ENCODE measurements around the gene IQSEC1. TPM values are rescaled to one million over a fixed set of nuclear protein-coding genes. Genes with fewer than 3 reads are reported as not detected.

The IQSEC1 gene
- polyA plus RNA-seq, 1 donor (not counting 4 experiments of a cell fraction or from before 2014, with no cell fraction given), result 2.8 TPM

DNA sequence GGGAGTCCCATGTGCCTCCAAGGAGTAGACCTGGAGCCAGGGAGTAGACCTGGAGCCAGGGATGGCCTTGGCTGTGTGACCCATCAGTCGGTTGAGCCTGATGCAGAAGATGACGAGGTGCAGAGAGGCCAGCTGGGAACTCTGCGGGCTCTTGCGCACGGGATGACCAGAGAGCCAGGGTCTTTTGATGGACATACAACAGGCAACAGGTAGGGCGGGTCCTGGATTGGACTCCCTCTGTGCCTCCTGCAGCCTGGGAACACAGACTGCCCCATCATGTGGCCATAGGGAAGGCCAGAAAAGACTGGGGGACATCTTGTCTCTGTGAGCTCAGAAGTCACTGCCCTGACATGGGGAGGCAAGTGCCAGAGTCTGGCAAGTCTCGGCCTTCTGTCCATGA is 164.4 kb downstream of the IQSEC1 start:
- FAIRE-seq (no peak), DNase-seq (ENCODE audit: low read depth, low spot score) (no peak)
- H3K4me2 ChIP-seq (ENCODE audit: control insufficient read depth, extremely low read depth, insufficient read depth, low read depth, low read length), result no peak overlapping the region
- TF ChIP-seq, protein P1, sequence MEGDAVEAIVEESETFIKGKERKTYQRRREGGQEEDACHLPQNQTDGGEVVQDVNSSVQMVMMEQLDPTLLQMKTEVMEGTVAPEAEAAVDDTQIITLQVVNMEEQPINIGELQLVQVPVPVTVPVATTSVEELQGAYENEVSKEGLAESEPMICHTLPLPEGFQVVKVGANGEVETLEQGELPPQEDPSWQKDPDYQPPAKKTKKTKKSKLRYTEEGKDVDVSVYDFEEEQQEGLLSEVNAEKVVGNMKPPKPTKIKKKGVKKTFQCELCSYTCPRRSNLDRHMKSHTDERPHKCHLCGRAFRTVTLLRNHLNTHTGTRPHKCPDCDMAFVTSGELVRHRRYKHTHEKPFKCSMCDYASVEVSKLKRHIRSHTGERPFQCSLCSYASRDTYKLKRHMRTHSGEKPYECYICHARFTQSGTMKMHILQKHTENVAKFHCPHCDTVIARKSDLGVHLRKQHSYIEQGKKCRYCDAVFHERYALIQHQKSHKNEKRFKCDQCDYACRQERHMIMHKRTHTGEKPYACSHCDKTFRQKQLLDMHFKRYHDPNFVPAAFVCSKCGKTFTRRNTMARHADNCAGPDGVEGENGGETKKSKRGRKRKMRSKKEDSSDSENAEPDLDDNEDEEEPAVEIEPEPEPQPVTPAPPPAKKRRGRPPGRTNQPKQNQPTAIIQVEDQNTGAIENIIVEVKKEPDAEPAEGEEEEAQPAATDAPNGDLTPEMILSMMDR (optimal IDR thresholded peaks at IDR 0.05 in 1 of 3, IDR thresholded peaks at IDR 0.05 in 1 of 3, conservative IDR thresholded peaks at IDR 0.05 in 1 of 3; ENCODE audit: extremely low read depth in 1 of 3, insufficient read depth in 2 of 3, low read length in 3 of 3), result no peak
- no peak for TF ChIP-seq EZH2 (IDR thresholded peaks at IDR 0.05; ENCODE audit: low read length)
- no peak overlapping the region for H3K9ac ChIP-seq (ENCODE audit: control insufficient read depth, extremely low read depth, insufficient read depth, low read length)
- H3K27me3 ChIP-seq (ENCODE audit: control insufficient read depth, extremely low read depth, insufficient read depth, low read length), result no peaks in the 10 kb centered on the region
- no peak overlapping the region for H3K27ac ChIP-seq (ENCODE audit: control insufficient read depth, insufficient read depth, low read length)
- H3K36me3 ChIP-seq (ENCODE audit: control insufficient read depth in 2 of 2, extremely low read depth in 1 of 2, insufficient read depth in 2 of 2, low read length in 2 of 2), result peaks cover 10 to 41% of the 10 kb centered on the region in 2 experiments
- H3K4me3 ChIP-seq (ENCODE audit: control insufficient read depth in 2 of 3, extremely low read depth in 1 of 3, insufficient read depth in 2 of 3, low read depth in 1 of 3, low read length in 3 of 3), result no peak overlapping the region
- H4K20me1 ChIP-seq (ENCODE audit: control insufficient read depth, extremely low read depth, insufficient read depth, low read length), result no peaks in the 10 kb centered on the region
- H2AFZ ChIP-seq (ENCODE audit: control insufficient read depth, low read length), result no peak overlapping the region
- H3K9me3 ChIP-seq (ENCODE audit: control insufficient read depth, low read depth, low read length), result no peaks in the 10 kb centered on the region
- H3K9me1 ChIP-seq (ENCODE audit: control insufficient read depth, extremely low read depth, insufficient read depth, low read length), result no peaks in the 10 kb centered on the region
- H3K79me2 ChIP-seq (ENCODE audit: control insufficient read depth, insufficient read depth, low read length), result no peaks in the 10 kb centered on the region
- dilution Hi-C loops (cut with MboI; ENCODE audit: extremely low pct_ligation_motif_present, low sequenced_read_pairs), result no loop called here
- H3K4me1 ChIP-seq (ENCODE audit: control insufficient read depth, extremely low read depth, insufficient read depth, low read length), result no peaks in the 10 kb centered on the region

DNA sequence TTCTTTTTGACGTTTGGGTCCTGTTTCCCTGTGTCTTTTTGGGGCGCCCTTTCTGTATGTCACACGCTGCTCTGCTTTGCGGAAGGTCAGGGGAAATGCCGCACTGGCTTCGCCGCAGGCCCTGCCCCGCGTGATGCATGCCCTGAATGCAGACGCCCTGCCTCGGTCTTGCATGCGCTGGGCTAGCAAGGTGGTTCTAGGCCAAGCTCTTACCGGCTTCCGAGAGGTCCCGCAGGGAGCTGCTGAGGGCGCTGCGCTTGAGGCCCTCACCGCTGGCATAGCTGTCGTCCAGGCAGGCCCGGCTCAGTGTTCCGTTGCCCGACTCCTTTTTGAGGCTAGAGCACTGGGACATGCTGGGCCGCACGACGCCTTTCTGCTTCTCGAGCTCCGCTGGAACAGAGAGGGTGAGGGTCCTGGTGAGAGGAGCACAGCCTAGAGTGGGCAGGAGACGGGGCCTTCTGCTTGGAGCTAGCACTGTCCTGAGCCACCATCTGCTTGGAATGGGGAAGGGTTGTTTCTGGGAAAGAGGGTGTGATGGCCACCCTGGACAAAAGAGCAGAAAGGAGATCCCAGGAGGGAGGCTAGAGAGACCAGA is 165.0 kb downstream of the IQSEC1 start:
- no peak for TF ChIP-seq EZH2 (IDR thresholded peaks at IDR 0.05; ENCODE audit: low read length)
- Histone ChIP-seq H4K20me1 (ENCODE audit: control insufficient read depth, extremely low read depth, insufficient read depth, low read length) (no peaks in the 10 kb centered on the region), H3K9me3 (ENCODE audit: control insufficient read depth, low read depth, low read length) (no peaks in the 10 kb centered on the region), H3K4me3 (ENCODE audit: control insufficient read depth in 2 of 3, extremely low read depth in 1 of 3, insufficient read depth in 2 of 3, low read depth in 1 of 3, low read length in 3 of 3) (no peak overlapping the region), H3K9ac (ENCODE audit: control insufficient read depth, extremely low read depth, insufficient read depth, low read length) (no peak overlapping the region), H3K27ac (ENCODE audit: control insufficient read depth, insufficient read depth, low read length) (no peak overlapping the region), H3K79me2 (ENCODE audit: control insufficient read depth, insufficient read depth, low read length) (no peaks in the 10 kb centered on the region), H3K36me3 (ENCODE audit: control insufficient read depth in 2 of 2, extremely low read depth in 1 of 2, insufficient read depth in 2 of 2, low read length in 2 of 2) (peaks cover 6 to 37% of the 10 kb centered on the region in 2 experiments), H3K4me1 (ENCODE audit: control insufficient read depth, extremely low read depth, insufficient read depth, low read length) (no peaks in the 10 kb centered on the region), H3K9me1 (ENCODE audit: control insufficient read depth, extremely low read depth, insufficient read depth, low read length) (no peaks in the 10 kb centered on the region), H3K27me3 (ENCODE audit: control insufficient read depth, extremely low read depth, insufficient read depth, low read length) (no peaks in the 10 kb centered on the region), H2AFZ (ENCODE audit: control insufficient read depth, low read length) (no peak overlapping the region), H3K4me2 (ENCODE audit: control insufficient read depth, extremely low read depth, insufficient read depth, low read depth, low read length) (no peak overlapping the region)
- no peak for FAIRE-seq
- DNase-seq (ENCODE audit: low read depth, low spot score), result no peak
- dilution Hi-C loops (cut with MboI; ENCODE audit: extremely low pct_ligation_motif_present, low sequenced_read_pairs), result no loop called here

DNA sequence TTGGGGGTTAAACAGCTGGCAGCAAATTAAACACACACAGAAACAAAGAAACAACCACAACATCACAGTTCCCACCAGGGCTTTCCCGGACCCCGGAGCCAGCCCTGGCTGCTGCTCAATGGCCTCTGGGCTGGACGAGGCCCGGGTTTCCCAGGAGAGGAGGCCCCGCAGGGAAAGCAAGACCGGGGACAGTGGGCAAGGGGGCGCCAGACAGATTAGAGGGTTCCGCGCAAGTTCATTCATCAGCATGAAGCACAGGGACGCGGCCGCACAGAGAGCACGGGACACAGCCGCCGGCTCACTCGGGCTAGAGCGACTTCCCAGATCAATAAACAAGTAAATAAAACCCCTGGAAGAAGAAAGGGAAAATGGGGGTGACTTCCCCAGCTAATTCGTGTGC is 165.5 kb downstream of the IQSEC1 start:
- H4K20me1 ChIP-seq (ENCODE audit: control insufficient read depth, extremely low read depth, insufficient read depth, low read length), result no peaks in the 10 kb centered on the region
- no peaks in the 10 kb centered on the region for H3K4me1 ChIP-seq (ENCODE audit: control insufficient read depth, extremely low read depth, insufficient read depth, low read length)
- H3K4me3 ChIP-seq (ENCODE audit: control insufficient read depth in 2 of 3, extremely low read depth in 1 of 3, insufficient read depth in 2 of 3, low read depth in 1 of 3, low read length in 3 of 3), result no peak overlapping the region
- no peak for FAIRE-seq
- H3K79me2 ChIP-seq (ENCODE audit: control insufficient read depth, insufficient read depth, low read length), result no peaks in the 10 kb centered on the region
- H3K9me1 ChIP-seq (ENCODE audit: control insufficient read depth, extremely low read depth, insufficient read depth, low read length), result no peaks in the 10 kb centered on the region
- H3K9me3 ChIP-seq (ENCODE audit: control insufficient read depth, low read depth, low read length), result no peaks in the 10 kb centered on the region
- H3K9ac ChIP-seq (ENCODE audit: control insufficient read depth, extremely low read depth, insufficient read depth, low read length), result no peak overlapping the region
- DNase-seq (ENCODE audit: low read depth, low spot score), result no peak
- dilution Hi-C loops (cut with MboI; ENCODE audit: extremely low pct_ligation_motif_present, low sequenced_read_pairs), result no loop called here
- H2AFZ ChIP-seq (ENCODE audit: control insufficient read depth, low read length), result no peak overlapping the region
- H3K27ac ChIP-seq (ENCODE audit: control insufficient read depth, insufficient read depth, low read length), result no peak overlapping the region
- H3K4me2 ChIP-seq (ENCODE audit: control insufficient read depth, extremely low read depth, insufficient read depth, low read depth, low read length), result no peak overlapping the region
- no peaks in the 10 kb centered on the region for H3K27me3 ChIP-seq (ENCODE audit: control insufficient read depth, extremely low read depth, insufficient read depth, low read length)
- H3K36me3 ChIP-seq (ENCODE audit: control insufficient read depth in 2 of 2, extremely low read depth in 1 of 2, insufficient read depth in 2 of 2, low read length in 2 of 2), result peaks cover 4 to 33% of the 10 kb centered on the region in 2 experiments
- TF ChIP-seq, protein P1 (optimal IDR thresholded peaks at IDR 0.05 in 1 of 3, IDR thresholded peaks at IDR 0.05 in 1 of 3, conservative IDR thresholded peaks at IDR 0.05 in 1 of 3; ENCODE audit: extremely low read depth in 1 of 3, insufficient read depth in 2 of 3, low read length in 3 of 3), result no peak
- no peak for TF ChIP-seq EZH2 (IDR thresholded peaks at IDR 0.05; ENCODE audit: low read length)
